HG02943 (cell line): Measurements from ENCODE around the gene ARHGAP19.

Experiments
- ATAC-seq: cut with Tn5 transposase; IDR thresholded peaks from one replicate; pipeline ENCODE4 v1.9.1; 2021; ENCODE audit warnings: mild to moderate bottlenecking, low read depth, moderate library complexity; ENCODE audit not compliant: unreplicated experiment

ARHGAP19 gene

GRCh38 chr10:97234400-97234799 is 58.0 kb downstream of the ARHGAP19 start:
- no peak for ATAC-seq

GRCh38 chr10:97230146-97230545 is 62.3 kb downstream of the ARHGAP19 start:
- ATAC-seq: no peak

- ATAC-seq: no peak
These were observed 63.0 kb downstream of the ARHGAP19 start for GRCh38 chr10:97229322-97230015.

GRCh38 chr10:97228775-97229157 is 63.7 kb downstream of the ARHGAP19 start:
- no peak for ATAC-seq

GRCh38 chr10:97228130-97228774 is 64.2 kb downstream of the ARHGAP19 start:
- no peak for ATAC-seq

GRCh38 chr10:97226398-97226797 is 66.0 kb downstream of the ARHGAP19 start:
- ATAC-seq: no peak

- ATAC-seq: no peak
These were observed 67.7 kb downstream of the ARHGAP19 start for GRCh38 chr10:97224483-97225435.

GRCh38 chr10:97222326-97222961 is 70.0 kb downstream of the ARHGAP19 start:
- ATAC-seq: no peak

- no peak for ATAC-seq
These were observed 72.1 kb downstream of the ARHGAP19 start for GRCh38 chr10:97220355-97220754.

GRCh38 chr10:97217299-97217698 is 75.1 kb downstream of the ARHGAP19 start:
- no peak for ATAC-seq

GRCh38 chr10:97215619-97216260 is 76.7 kb downstream of the ARHGAP19 start:
- no peak for ATAC-seq

- no peak for ATAC-seq
These were observed 79.0 kb downstream of the ARHGAP19 start for GRCh38 chr10:97213431-97213830.

GRCh38 chr10:97211229-97211628 is 81.2 kb downstream of the ARHGAP19 start:
- no peak for ATAC-seq

GRCh38 chr10:97210543-97210960 is 81.9 kb downstream of the ARHGAP19 start:
- ATAC-seq: no peak

- no peak for ATAC-seq
These were observed 84.6 kb downstream of the ARHGAP19 start for GRCh38 chr10:97207756-97208346.

GRCh38 chr10:97207131-97207530 is 85.3 kb downstream of the ARHGAP19 start:
- ATAC-seq: no peak

GRCh38 chr10:97204826-97205679 is 87.4 kb downstream of the ARHGAP19 start:
- no peak for ATAC-seq

GRCh38 chr10:97203220-97203619 is 89.2 kb downstream of the ARHGAP19 start:
- no peak for ATAC-seq

GRCh38 chr10:97200616-97201015 is 91.8 kb downstream of the ARHGAP19 start:
- no peak for ATAC-seq
